NT2/D1 (cell line): ENCODE measurements around the gene DOK1.

Source experiments
- SUZ12 ChIP-seq: IDR thresholded peaks from 2 replicates; pipeline ENCODE4 v1.6.1; 2011; ENCODE audit not compliant: insufficient read length, insufficient read depth; ENCODE audit errors: extremely low read depth
- YY1 ChIP-seq: IDR thresholded peaks from 2 replicates; pipeline ENCODE4 v1.6.1; 2011; ENCODE audit not compliant: insufficient read length, insufficient read depth
- ZNF274 ChIP-seq: IDR thresholded peaks from 2 replicates; pipeline ENCODE4 v1.6.1; 2011; ENCODE audit warnings: mild to moderate bottlenecking, low read depth, low read length

DNA sequence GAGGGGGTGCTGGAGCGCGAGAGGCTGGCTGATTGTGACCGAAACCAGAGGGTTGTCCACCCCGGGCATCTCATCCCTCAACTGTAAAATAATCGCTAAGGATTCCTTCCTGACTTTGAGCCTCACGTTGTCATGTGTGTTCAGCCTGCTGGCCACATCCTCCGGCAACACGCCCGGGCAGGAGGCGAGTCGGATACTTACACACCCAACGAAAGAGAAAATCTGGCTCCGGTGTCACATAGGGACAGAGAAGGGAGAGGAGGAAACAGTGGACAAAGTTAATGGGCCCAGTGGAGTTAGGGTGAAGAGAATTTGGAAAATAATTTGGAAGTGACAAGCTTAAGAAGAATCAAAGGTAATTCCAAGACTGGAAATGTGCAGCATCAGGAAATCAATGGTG is 37.9 kb upstream of the DOK1 start:
- TF ChIP-seq ZNF274 (no peak), YY1 (no peak), SUZ12 (no peak)
